ENCODE results near the gene LRRC1. TPM values are rescaled to one million over a fixed set of nuclear protein-coding genes. Genes with fewer than 3 reads are reported as not detected.
A peak's percentile ranks its signal among the peaks of the same experiment; 100 is the strongest.
"Not testable (repeated sequence)": the region's sequence is repeated elsewhere in the genome, so short reads cannot be mapped to it uniquely, and the experiment has no call there.

Gene LRRC1
- total and polyA plus RNA-seq, 2 of the 8 experiments (the other 6 are each of a cell fraction or from before 2014, with no cell fraction given) = 6.7 to 15.9 TPM

DNA sequence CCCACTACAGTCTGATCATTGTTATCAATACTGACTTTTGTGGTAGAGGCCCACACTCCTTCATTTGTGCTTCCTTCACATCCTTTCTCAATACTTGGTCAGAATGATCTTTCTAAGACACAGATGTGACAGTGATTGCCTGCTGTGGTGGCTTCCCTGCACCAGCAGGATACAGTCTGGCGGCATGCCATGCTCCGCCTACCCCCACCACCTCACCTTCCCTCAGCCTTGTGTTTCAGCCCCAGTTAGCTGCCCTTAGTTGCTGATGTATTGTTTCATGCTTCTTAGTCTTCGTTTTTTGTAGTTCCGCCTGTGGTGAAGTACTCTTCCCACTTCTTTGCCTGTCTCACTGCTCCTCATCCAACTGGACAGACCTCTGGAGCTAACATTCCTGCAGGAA is 10.9 kb downstream of the LRRC1 start (continued):
- no peak for TF ChIP-seq GABPA (IDR thresholded peaks at IDR 0.05; ENCODE audit: borderline replicate concordance, insufficient read depth, low read length)

DNA sequence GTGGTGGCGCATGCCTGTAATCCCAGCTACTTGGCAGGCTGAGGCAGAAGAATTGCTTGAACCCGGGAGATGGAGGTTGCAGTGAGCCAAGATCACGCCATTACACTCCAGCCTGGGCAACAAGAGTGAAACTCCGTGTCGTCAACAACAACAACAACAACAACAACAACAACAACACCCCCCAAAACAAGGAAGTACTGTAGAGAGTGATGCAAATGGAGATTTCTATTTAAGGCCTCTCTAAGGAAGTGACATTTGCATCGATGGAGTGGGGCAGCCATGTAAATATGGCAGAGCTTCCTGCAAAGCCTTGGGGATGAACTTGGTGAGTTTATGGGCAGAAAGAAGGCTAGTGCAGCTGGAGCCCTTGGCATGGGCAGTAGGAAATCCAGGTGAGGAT is 12.8 kb downstream of the LRRC1 start:
- not testable (repeated sequence) for H3K27ac ChIP-seq (ENCODE audit: low read depth, low read length); H2BK15ac ChIP-seq (ENCODE audit: low read length); H4K91ac ChIP-seq (replicated peaks; ENCODE audit: insufficient read length, low read length); H3K56ac ChIP-seq (replicated peaks; ENCODE audit: insufficient read length, low read depth, low read length); H2BK120ac ChIP-seq (replicated peaks; ENCODE audit: low read depth, low read length); H3K27me3 ChIP-seq (replicated peaks in 1 of 4; ENCODE audit: control insufficient read depth in 3 of 4, extremely low read depth in 1 of 4, insufficient read depth in 3 of 4, low read length in 3 of 4); H4K20me1 ChIP-seq (replicated peaks in 1 of 2; ENCODE audit: control insufficient read depth in 1 of 2, insufficient read depth in 2 of 2, low read length in 2 of 2); H3K4me2 ChIP-seq (ENCODE audit: insufficient read depth in 1 of 2, low read depth in 2 of 2, low read length in 2 of 2); H3K4me3 ChIP-seq (ENCODE audit: extremely low read depth in 1 of 4, insufficient read depth in 2 of 4, low read depth in 3 of 4, low read length in 4 of 4); H3K9ac ChIP-seq (replicated peaks in 1 of 4; ENCODE audit: extremely low read depth in 1 of 4, low read depth in 3 of 4, low read length in 3 of 4); H3K9me3 ChIP-seq (ENCODE audit: insufficient read depth in 2 of 2, low read depth in 1 of 2, low read length in 1 of 2); H2AFZ ChIP-seq (ENCODE audit: low read length); H3K23ac ChIP-seq (ENCODE audit: insufficient read length); H3K4ac ChIP-seq (replicated peaks; ENCODE audit: insufficient read length, low read depth, low read length); H2BK20ac ChIP-seq (ENCODE audit: low read length); H2BK5ac ChIP-seq (ENCODE audit: low read depth, low read length); H3K18ac ChIP-seq (ENCODE audit: extremely low read depth, low read length); FAIRE-seq; H2BK12ac ChIP-seq (ENCODE audit: low read depth, low read length); H3K79me1 ChIP-seq (ENCODE audit: low read depth, low read length); H3K36me3 ChIP-seq (ENCODE audit: control insufficient read depth in 2 of 4, insufficient read depth in 4 of 4, low read length in 3 of 4); H4K5ac ChIP-seq (ENCODE audit: insufficient read length, low read depth, low read length); H4K8ac ChIP-seq (ENCODE audit: extremely low read depth, insufficient read depth, low read length); DNase-seq (ENCODE audit: low read depth in 1 of 2, low spot score in 2 of 2); H3K23me2 ChIP-seq (ENCODE audit: low read depth, low read length); H3K14ac ChIP-seq (ENCODE audit: insufficient read length)
- WGBS, 2 experiments (ENCODE audit: extremely low coverage in 1 of 2, insufficient coverage in 1 of 2, insufficient read length in 1 of 2, insufficient replicate concordance in 2 of 2, low coverage in 1 of 2, low lambda C conversion rate in 2 of 2, missing lambda C conversion rate in 1 of 2) = 93% methylated on average over 6 of the region's 6 CpGs; no CpG with 5 or more reads in 1 of the 2 experiments
- peaks cover 0 to 24% (median 13%) of the 10 kb centered on the region in 4 experiments; a peak in 6 of 7 replicates for H3K4me1 ChIP-seq (replicated peaks in 1 of 4; ENCODE audit: control insufficient read depth in 3 of 4, insufficient read depth in 4 of 4, low read length in 3 of 4)
- POLR2A ChIA-PET (ENCODE audit: partially characterized antibody) = interaction anchor here (1.5 to 1.8 kb wide), 2 partner anchors 13 to 14 kb away, joined by 4 to 5 read pairs; partner anchors contain the start of gene LRRC1
- CTCF ChIA-PET (ENCODE audit: partially characterized antibody) = interaction anchor here (0.6 to 1.5 kb wide), 2 partner anchors 72 to 84 kb away, joined by 3 read pairs; no protein-coding TSS in a partner anchor
- peaks cover 4 to 43% of the 10 kb centered on the region in 2 experiments; a peak in 3 of 4 replicates for H3K79me2 ChIP-seq (ENCODE audit: control insufficient read depth in 1 of 2, insufficient read depth in 2 of 2, low read length in 2 of 2)
- H2AK5ac ChIP-seq (ENCODE audit: low read depth, low read length) = 0 out of 2 replicates have a peak overlapping the region, but pooled peaks have one; percentile 32
